SK-N-SH treated with all-trans-retinoic acid at 6 μM for 48 hours (cell line): Measurements from ENCODE around the gene TAF3.

Source experiments
- ATAC-seq: fragments of 200-7000 bp; cut with Tn5 transposase; 3 replicates; pipeline ENCODE4 v1.9.1; 2020; ENCODE audit warnings: mild to moderate bottlenecking, moderate library complexity
- ARNTL ChIP-seq: fragments of 450-650 bp; formaldehyde crosslinking; IDR thresholded peaks from 2 replicates; pipeline ENCODE4 v1.5.0; 2020; ENCODE audit warnings: low read depth, mild to moderate bottlenecking, moderate library complexity, borderline replicate concordance
- BACH2 ChIP-seq: fragments of 250-450 bp; sonication (Bioruptor Pico); IDR thresholded peaks from 2 replicates; pipeline ENCODE4 v1.9.0; 2021; ENCODE audit warnings: mild to moderate bottlenecking, borderline replicate concordance
- CREB5 ChIP-seq: fragments of 250-450 bp; sonication (Bioruptor Pico); IDR thresholded peaks from 2 replicates; pipeline ENCODE4 v1.5.1; 2020; ENCODE audit warnings: low read depth, mild to moderate bottlenecking, moderate library complexity
- CSRNP3 ChIP-seq: fragments of 250-450 bp; sonication (Bioruptor Pico); IDR thresholded peaks from 2 replicates; pipeline ENCODE4 v1.5.1; 2021; ENCODE audit warnings: mild to moderate bottlenecking, moderate library complexity
- ESRRG ChIP-seq: fragments of 250-450 bp; sonication (Bioruptor Pico); IDR thresholded peaks from 2 replicates; pipeline ENCODE4 v1.6.1; 2021; ENCODE audit warnings: mild to moderate bottlenecking
- GLIS3 ChIP-seq: fragments of 250-450 bp; sonication (Bioruptor Pico); IDR thresholded peaks from 2 replicates; pipeline ENCODE4 v1.5.0; 2020; ENCODE audit warnings: mild to moderate bottlenecking, moderate library complexity
- ISL1 ChIP-seq: fragments of 250-450 bp; sonication (Bioruptor Pico); IDR thresholded peaks from 2 replicates; pipeline ENCODE4 v2.1.2; 2022; ENCODE audit warnings: mild to moderate bottlenecking, moderate library complexity
- OSR1 ChIP-seq: fragments of 250-450 bp; sonication (Bioruptor Pico); IDR thresholded peaks from 2 replicates; pipeline ENCODE4 v1.8.0; 2022; ENCODE audit warnings: moderate library complexity, mild to moderate bottlenecking, inconsistent platforms
- PATZ1 ChIP-seq: fragments of 250-450 bp; sonication (Bioruptor Pico); IDR thresholded peaks from 2 replicates; pipeline ENCODE4 v1.8.0; 2020; ENCODE audit warnings: mild to moderate bottlenecking, moderate library complexity, borderline replicate concordance
- POU6F1 ChIP-seq: fragments of 250-450 bp; sonication (Bioruptor Pico); IDR thresholded peaks from 2 replicates; pipeline ENCODE4 v1.8.0; 2021; ENCODE audit warnings: low read depth, mild to moderate bottlenecking, moderate library complexity, borderline replicate concordance
- PPARA ChIP-seq: fragments of 250-450 bp; sonication (Bioruptor Pico); IDR thresholded peaks from 2 replicates; pipeline ENCODE4 v1.5.0; 2020; ENCODE audit warnings: mild to moderate bottlenecking, borderline replicate concordance
- RARB ChIP-seq: fragments of 250-450 bp; sonication (Bioruptor Pico); IDR thresholded peaks from 2 replicates; pipeline ENCODE4 v1.8.0; 2021; ENCODE audit warnings: mild to moderate bottlenecking, moderate library complexity
- SNAI2 ChIP-seq: fragments of 250-450 bp; sonication (Bioruptor Pico); IDR thresholded peaks from 2 replicates; pipeline ENCODE4 v1.5.0; 2020; ENCODE audit warnings: mild to moderate bottlenecking, moderate library complexity
- TCF4 ChIP-seq: fragments of 250-450 bp; sonication (Bioruptor Pico); IDR thresholded peaks from 2 replicates; pipeline ENCODE4 v1.8.0; 2021; ENCODE audit warnings: mild to moderate bottlenecking, moderate library complexity, borderline replicate concordance
- TOX ChIP-seq: fragments of 250-450 bp; sonication (Bioruptor Pico); IDR thresholded peaks from 2 replicates; pipeline ENCODE4 v1.8.0; 2021; ENCODE audit warnings: mild to moderate bottlenecking, moderate library complexity, borderline replicate concordance
- TSHZ2 ChIP-seq: fragments of 250-450 bp; sonication (Bioruptor Pico); IDR thresholded peaks from 2 replicates; pipeline ENCODE4 v1.5.0; 2020; ENCODE audit warnings: mild to moderate bottlenecking, moderate library complexity
- ZC3H10 ChIP-seq: fragments of 250-450 bp; sonication (Bioruptor Pico); IDR thresholded peaks from 2 replicates; pipeline ENCODE4 v1.5.1; 2021; ENCODE audit warnings: mild to moderate bottlenecking, moderate library complexity
- ZFP3 ChIP-seq: fragments of 250-450 bp; sonication (Bioruptor Pico); IDR thresholded peaks from 2 replicates; pipeline ENCODE4 v1.5.0; 2020; ENCODE audit warnings: mild to moderate bottlenecking, moderate library complexity
- ZFP30 ChIP-seq: fragments of 450-650 bp; formaldehyde crosslinking; IDR thresholded peaks from 2 replicates; pipeline ENCODE4 v1.5.0; 2022; ENCODE audit warnings: mild to moderate bottlenecking, moderate library complexity
- ZNF565 ChIP-seq: fragments of 450-650 bp; formaldehyde crosslinking; conservative IDR thresholded peaks from 2 replicates; pipeline ENCODE4 v1.5.0; 2020; ENCODE audit warnings: low read depth, mild to moderate bottlenecking, moderate library complexity
- ZNF70 ChIP-seq: fragments of 450-650 bp; formaldehyde crosslinking; IDR thresholded peaks from 2 replicates; pipeline ENCODE4 v1.5.0; 2020; ENCODE audit warnings: mild to moderate bottlenecking, moderate library complexity
- ZNF8 ChIP-seq: fragments of 450-650 bp; formaldehyde crosslinking; IDR thresholded peaks from 2 replicates; pipeline ENCODE4 v1.5.0; 2020; ENCODE audit warnings: mild to moderate bottlenecking, moderate library complexity

Gene TAF3

GRCh38 chr10:7906128-7906527 is 87.8 kb downstream of the TAF3 start:
- TF ChIP-seq ZFP3 (CRISPR knock-in tag) (no peak), ZNF70 (CRISPR knock-in tag) (no peak), ZNF565 (no peak), TCF4 (CRISPR knock-in tag) (no peak), RARB (CRISPR knock-in tag) (no peak), ZFP30 (CRISPR knock-in tag) (no peak), POU6F1 (CRISPR knock-in tag) (no peak), ZC3H10 (no peak), PATZ1 (CRISPR knock-in tag) (no peak), CSRNP3 (no peak), PPARA (CRISPR knock-in tag) (no peak), OSR1 (CRISPR knock-in tag) (no peak), GLIS3 (no peak), BACH2 (no peak), ESRRG (no peak)
- ATAC-seq, result no peak

GRCh38 chr10:7908541-7909210 is 90.4 kb downstream of the TAF3 start:
- TF ChIP-seq PPARA (CRISPR knock-in tag), result no peak
- no peak for TF ChIP-seq TOX
- no peak for TF ChIP-seq PATZ1 (CRISPR knock-in tag)
- no peak for TF ChIP-seq ZC3H10
- no peak for TF ChIP-seq ZNF565
- no peak for TF ChIP-seq CREB5 (CRISPR knock-in tag)
- no peak for TF ChIP-seq TSHZ2 (CRISPR knock-in tag)
- no peak for TF ChIP-seq ZNF8
- TF ChIP-seq ARNTL (CRISPR knock-in tag), result no peak
- no peak for TF ChIP-seq ISL1 (CRISPR knock-in tag)
- TF ChIP-seq SNAI2 (CRISPR knock-in tag), result no peak
- TF ChIP-seq RARB (CRISPR knock-in tag), result no peak
- TF ChIP-seq OSR1 (CRISPR knock-in tag), result no peak
- no peak for TF ChIP-seq ZNF70 (CRISPR knock-in tag)
- no peak for TF ChIP-seq TCF4 (CRISPR knock-in tag)
- TF ChIP-seq CSRNP3, result no peak
- no peak for TF ChIP-seq ZFP3 (CRISPR knock-in tag)
- TF ChIP-seq GLIS3, result no peak
- no peak for ATAC-seq
